Measurements from ENCODE around the gene DROSHA. TPM values are rescaled to one million over a fixed set of nuclear protein-coding genes. Genes with fewer than 3 reads are reported as not detected.

The DROSHA gene
- total RNA-seq, 6 experiments from 2014 or later, result 67.5 to 77.0 (median 69.6) TPM

DNA sequence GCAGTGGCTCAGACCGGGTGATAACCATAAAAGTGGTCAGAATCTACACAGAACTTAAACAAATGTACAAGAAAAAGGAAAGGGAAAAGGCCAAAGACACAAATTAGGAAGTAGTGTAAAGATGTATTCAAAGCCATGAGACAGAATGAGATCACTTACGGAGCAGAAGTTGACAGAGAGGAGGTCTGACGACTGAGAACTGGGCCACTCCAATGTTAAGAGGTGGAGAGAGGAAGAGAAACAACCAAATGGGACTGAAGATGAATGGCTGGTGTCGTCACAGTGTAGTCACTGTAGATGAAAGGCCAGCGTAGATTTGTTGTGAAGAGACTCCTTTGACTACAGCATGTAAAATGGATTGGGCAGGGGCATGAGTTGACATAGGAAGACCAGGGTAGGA, 114.4 kb downstream of the DROSHA start:
- TF ChIP-seq, protein P1, sequence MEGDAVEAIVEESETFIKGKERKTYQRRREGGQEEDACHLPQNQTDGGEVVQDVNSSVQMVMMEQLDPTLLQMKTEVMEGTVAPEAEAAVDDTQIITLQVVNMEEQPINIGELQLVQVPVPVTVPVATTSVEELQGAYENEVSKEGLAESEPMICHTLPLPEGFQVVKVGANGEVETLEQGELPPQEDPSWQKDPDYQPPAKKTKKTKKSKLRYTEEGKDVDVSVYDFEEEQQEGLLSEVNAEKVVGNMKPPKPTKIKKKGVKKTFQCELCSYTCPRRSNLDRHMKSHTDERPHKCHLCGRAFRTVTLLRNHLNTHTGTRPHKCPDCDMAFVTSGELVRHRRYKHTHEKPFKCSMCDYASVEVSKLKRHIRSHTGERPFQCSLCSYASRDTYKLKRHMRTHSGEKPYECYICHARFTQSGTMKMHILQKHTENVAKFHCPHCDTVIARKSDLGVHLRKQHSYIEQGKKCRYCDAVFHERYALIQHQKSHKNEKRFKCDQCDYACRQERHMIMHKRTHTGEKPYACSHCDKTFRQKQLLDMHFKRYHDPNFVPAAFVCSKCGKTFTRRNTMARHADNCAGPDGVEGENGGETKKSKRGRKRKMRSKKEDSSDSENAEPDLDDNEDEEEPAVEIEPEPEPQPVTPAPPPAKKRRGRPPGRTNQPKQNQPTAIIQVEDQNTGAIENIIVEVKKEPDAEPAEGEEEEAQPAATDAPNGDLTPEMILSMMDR (IDR thresholded peaks at IDR 0.05), result no peak
- peaks cover 3% of the 10 kb centered on the region for H3K4me1 Mint-ChIP-seq (ENCODE audit: low read depth)
- H3K4me3 Mint-ChIP-seq, result no peak overlapping the region
- no peaks in the 10 kb centered on the region for H3K9me3 Mint-ChIP-seq
- no peak overlapping the region for H3K27ac Mint-ChIP-seq
- DNase-seq, result no peak
- no peaks in the 10 kb centered on the region for H3K27me3 Mint-ChIP-seq (ENCODE audit: insufficient read depth)
- peaks cover 22% of the 10 kb centered on the region for H3K36me3 Mint-ChIP-seq (ENCODE audit: low read depth)

DNA sequence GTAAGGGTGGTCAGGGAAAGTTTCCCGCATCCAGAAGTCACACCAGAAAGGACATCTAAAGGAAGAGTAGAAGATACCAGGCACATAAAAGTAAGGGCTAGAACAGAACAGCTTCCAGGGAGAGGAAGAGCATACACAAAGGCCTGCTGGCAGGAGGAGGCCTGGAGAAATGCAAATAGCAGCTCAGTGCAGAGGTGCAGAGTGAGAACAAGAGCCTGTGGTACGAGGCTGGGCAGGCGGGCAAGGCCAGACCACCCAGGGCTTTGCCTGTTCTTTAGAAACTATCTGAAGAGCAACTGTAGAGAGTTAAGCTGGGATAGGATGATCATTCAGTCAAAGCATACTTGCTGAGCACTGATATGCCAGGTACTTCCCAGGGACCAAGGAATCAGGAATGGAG, 115.3 kb downstream of the DROSHA start:
- Mint-ChIP-seq H3K27me3 (ENCODE audit: insufficient read depth) (no peaks in the 10 kb centered on the region), H3K36me3 (ENCODE audit: low read depth) (peaks cover 21% of the 10 kb centered on the region), H3K9me3 (no peaks in the 10 kb centered on the region), H3K4me1 (ENCODE audit: low read depth) (no peaks in the 10 kb centered on the region; the same call in 1 of the 2 replicates), H3K27ac (no peak overlapping the region), H3K4me3 (no peak overlapping the region)
- no peak for DNase-seq
- TF ChIP-seq, protein P1 (IDR thresholded peaks at IDR 0.05), result no peak

DNA sequence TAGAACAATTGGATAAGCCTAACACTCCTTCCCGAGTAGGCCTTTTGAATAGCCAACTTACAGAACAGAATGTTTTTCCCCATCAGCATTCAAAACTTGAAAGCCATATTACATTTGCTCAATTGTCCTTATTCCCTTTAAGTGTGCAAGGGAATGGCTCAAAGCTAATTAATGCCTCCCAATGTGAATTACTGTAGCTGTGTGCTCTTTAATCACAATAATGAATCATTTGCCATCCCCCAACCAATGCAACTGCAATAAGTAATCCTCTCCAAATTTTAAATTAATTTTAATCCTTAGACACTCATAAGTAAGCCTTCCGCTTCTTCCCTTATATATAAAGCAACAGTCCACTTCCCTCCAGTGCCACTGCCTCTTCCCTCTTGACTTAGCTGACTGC, 115.9 kb downstream of the DROSHA start:
- Mint-ChIP-seq H3K4me3 (no peak overlapping the region), H3K4me1 (ENCODE audit: low read depth) (no peaks in the 10 kb centered on the region; the same call in 1 of the 2 replicates), H3K9me3 (no peaks in the 10 kb centered on the region), H3K27ac (no peak overlapping the region), H3K36me3 (ENCODE audit: low read depth) (peaks cover 15% of the 10 kb centered on the region), H3K27me3 (ENCODE audit: insufficient read depth) (no peaks in the 10 kb centered on the region)
- no peak for DNase-seq
- TF ChIP-seq, protein P1 (IDR thresholded peaks at IDR 0.05), result no peak

DNA sequence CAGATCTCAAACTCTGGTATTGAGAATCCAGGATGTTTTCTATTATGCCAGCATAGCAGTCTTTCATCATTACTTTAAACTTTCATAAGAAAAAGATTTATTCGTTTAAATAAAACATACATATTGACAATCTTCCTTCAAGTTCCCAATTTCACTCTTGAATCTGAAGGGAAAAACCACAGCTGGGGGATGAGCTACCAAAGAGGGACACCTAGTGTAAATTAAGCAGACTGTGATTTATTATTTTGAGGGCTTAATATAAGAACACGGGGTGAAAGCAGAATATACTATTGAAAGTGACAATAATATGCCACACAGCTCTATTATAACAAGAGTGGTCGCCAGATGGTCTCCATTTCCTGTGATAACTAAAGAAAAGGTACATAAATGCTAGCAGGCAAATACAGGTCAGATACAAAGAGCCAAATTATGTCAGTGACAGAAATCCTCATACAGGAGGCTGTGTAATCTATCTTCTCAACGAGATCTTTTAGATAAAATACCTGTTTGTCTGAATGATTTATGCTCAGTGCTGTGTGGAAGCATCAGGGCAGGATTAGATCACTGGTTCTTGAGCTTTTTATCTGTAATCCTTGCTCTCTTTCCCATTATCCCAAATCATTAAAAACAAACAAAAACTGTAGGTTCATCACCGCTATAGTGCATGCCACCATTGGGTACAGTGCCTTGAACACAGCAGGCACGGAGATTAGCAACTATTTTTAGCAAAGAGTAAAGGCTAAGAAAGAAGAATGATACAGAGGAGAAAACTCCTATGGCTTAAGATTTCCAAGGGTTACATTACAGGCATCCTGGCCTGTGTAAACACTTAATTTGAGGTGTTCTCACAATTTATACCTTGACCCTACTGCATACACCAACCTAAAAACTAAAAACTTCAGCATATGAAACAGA, 116.6 kb downstream of the DROSHA start:
- Mint-ChIP-seq H3K4me1 (ENCODE audit: low read depth) (peaks cover 2% of the 10 kb centered on the region), H3K9me3 (no peaks in the 10 kb centered on the region), H3K27me3 (ENCODE audit: insufficient read depth) (no peaks in the 10 kb centered on the region), H3K36me3 (ENCODE audit: low read depth) (peaks cover 16% of the 10 kb centered on the region), H3K4me3 (no peak overlapping the region), H3K27ac (no peak overlapping the region)
- no peak for DNase-seq
- TF ChIP-seq, protein P1 (IDR thresholded peaks at IDR 0.05), result peak; percentile 51

DNA sequence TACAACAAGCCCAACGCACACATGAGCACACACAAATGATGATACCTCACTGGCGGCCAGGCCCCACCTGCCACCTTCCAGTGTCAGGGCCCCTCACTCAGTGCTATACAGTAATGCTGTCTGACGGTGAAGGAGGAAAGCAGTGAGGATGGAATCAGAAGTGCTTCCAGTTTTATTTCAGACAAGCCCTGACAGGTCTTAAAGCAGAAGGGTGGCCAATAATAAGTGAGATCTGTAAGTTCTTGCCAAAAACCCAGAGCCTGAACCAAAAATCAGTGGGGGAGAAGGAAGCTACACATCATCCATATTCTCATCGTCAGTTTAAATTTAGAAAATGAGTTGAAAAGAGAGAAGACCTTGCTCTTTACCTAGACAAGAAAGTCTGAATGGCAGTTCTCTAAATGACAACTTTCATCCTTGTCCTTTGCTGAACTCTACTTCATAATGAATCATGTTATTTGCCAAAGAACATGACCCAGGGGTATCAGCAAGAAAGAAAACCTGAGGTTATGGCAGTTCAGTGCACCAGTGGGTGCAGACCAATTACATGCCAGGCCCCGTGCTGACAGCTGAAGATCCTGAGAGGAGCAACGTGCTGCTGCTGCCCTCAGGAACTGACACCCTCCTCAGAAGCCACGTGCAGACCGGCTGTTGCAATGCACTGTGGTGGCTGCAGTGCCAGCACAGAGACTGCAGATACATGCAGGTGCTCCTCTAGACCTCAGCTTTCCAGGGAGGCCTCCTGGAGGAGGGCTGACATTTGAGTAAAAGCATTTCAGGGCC, 118.7 kb downstream of the DROSHA start:
- Mint-ChIP-seq H3K36me3 (ENCODE audit: low read depth) (peaks cover 29% of the 10 kb centered on the region), H3K4me3 (no peak overlapping the region), H3K27ac (peak overlapping the region; percentile 42), H3K4me1 (ENCODE audit: low read depth) (peaks cover 23% of the 10 kb centered on the region), H3K27me3 (ENCODE audit: insufficient read depth) (no peaks in the 10 kb centered on the region), H3K9me3 (no peaks in the 10 kb centered on the region)
- TF ChIP-seq, protein P1 (IDR thresholded peaks at IDR 0.05), result no peak
- no peak for DNase-seq
